GM18909 (cell line): ENCODE data around the gene GJB3.
"Not testable (repeated sequence)": the region's sequence is repeated elsewhere in the genome, so short reads cannot be mapped to it uniquely, and the experiment has no call there.

Experiments
- ATAC-seq: cut with Tn5 transposase; IDR thresholded peaks from one replicate; pipeline ENCODE4 v1.9.1; 2021; ENCODE audit warnings: mild to moderate bottlenecking; ENCODE audit not compliant: unreplicated experiment, poor library complexity

Gene GJB3

GRCh38 chr1:34816778-34817177 is 35.8 kb downstream of the GJB3 start:
- no peak for ATAC-seq

DNA sequence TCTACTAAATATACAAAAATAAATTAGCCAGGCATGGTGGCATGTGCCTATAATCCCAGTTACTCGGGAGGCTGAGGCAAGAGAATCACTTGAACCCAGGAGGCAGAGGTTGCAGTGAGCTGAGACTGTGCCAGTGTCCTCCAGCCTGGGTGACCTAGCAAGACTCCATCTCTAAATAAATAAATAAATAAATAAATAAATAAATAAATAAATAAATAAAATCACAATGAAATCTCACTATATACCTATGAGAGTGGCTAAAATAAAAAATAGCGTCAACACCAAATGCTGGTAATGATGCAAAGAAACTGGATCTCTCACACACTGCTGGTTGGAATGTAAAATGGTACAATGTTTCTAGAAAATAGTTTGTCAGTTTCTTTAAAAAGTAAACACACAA is 37.8 kb downstream of the GJB3 start:
- ATAC-seq, result not testable (repeated sequence)

DNA sequence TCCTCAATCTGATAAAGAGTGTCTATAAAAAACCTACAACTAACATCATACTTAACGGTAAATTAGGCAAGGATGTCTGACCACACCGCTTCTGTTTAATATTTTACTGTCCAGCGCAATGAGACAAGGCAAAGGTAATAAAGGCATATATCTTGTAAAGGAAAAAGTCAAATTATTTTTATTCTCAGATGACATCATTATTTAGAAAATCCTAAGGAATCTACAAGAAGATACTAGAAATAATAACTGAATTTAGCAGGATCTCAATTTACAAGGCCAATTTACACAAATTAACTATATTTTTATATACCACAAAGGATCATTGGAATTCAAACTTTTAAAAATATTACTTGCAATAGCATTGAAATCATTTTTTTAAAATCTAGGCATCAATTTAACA is 41.2 kb downstream of the GJB3 start:
- no peak for ATAC-seq

- no peak for ATAC-seq
Observed at GRCh38 chr1:34824817-34825454, 43.9 kb downstream of the GJB3 start.

DNA sequence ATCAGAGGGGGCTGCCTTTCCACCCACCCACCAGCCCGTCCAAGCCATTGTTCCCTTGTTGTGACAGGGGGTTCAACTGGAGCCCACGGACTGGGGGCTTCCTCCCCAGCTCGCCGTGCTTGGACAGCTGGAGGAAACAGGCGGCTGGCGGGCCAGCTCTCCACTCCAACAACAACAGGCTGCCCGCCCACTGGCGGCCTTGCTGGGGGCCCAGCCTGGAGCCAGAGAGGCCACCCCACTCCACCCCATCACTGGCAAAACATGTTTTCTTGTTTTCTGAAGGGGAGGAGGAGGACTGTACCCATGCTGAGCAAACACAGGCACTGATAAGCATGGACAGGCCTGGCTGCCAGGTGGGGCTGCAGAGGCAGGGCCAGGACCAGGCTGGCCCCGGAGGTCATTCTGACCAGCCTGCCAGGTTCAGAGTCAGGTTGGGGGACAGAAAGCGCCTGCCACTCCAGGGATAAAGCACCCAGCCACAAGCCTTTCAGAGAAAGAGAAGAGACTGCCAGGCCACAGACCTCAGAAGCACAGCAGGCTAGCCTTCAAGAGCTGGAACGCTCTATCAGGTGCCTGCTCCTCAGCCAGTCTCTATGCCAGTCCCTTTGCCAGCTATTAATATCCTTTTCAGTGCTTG is 44.6 kb downstream of the GJB3 start:
- no peak for ATAC-seq

DNA sequence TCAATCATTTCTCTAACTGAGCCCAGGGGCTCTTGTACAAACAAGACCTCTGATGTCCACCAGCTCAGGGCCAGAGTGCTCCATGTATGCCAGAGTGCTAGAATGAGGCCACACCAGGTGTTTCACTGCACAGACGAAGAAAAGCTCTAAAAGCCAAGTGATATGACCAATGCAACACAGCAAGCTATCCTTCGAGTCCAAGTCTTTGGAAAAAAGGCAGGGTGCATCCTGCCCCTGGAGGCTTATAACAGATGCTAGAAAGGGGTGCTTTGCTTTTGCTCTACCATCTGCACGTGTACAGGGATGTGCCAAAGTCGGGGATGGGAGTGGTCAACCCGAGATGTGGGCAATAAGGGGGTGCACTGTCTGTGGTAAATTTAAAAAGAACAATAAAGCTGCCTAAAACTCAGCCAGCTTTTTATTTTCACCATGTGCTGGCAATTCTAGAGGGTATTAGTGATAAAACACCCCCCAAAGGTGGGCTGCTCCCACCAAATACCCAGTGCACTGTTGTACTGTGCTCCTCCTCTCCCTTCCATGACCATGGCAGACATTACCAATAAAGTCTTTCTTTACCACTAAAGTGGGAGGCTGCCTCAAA is 46.4 kb downstream of the GJB3 start:
- no peak for ATAC-seq

- ATAC-seq, result no peak
Observed at GRCh38 chr1:34828611-34829010, 47.6 kb downstream of the GJB3 start.

GRCh38 chr1:34829250-34829649 is 48.2 kb downstream of the GJB3 start:
- ATAC-seq, result no peak

- ATAC-seq, result no peak
Observed at GRCh38 chr1:34831721-34832246, 50.8 kb downstream of the GJB3 start.

DNA sequence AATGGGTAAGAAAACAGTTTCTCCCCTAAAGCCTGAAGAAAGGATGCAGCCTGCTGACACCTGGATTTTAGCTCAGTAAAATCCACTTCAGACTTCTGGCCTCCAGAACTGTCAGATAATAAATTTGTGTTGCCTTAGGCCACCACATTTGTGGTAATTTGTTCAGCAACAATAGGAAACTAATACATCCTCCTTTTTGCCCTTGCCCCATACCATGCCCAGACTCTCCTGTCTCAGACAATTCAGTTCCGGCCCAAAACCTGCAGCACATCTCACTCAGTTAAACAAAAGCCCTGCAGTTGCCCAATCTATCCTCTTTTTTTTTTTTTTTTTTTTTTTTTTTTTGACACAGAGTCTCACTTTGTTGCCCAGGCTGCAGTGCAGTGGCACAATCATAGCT is 52.7 kb downstream of the GJB3 start:
- no peak for ATAC-seq
